Fibroblast of lung (primary cell): Measurements from ENCODE around the gene KCNQ1OT1.

Experiments
- EZH2 ChIP-seq: IDR thresholded peaks from 2 replicates; pipeline ENCODE4 v1.5.1; 2012; ENCODE audit warnings: low read length, control low read depth, mild to moderate bottlenecking; ENCODE audit errors: missing control alignments
- TF ChIP-seq, protein P1 (sequence below), 2 donors: IDR thresholded peaks in 1 of 2; conservative IDR thresholded peaks in 1 of 2; 1 replicate in 1 of 2; 2 replicates in 1 of 2; pipeline ENCODE4 v1.5.1; 2011 to 2012; ENCODE audit warnings: low read length in 2 of 2, control low read depth in 1 of 2, inconsistent platforms in 1 of 2, low read depth in 1 of 2, mild to moderate bottlenecking in 1 of 2

DNA sequence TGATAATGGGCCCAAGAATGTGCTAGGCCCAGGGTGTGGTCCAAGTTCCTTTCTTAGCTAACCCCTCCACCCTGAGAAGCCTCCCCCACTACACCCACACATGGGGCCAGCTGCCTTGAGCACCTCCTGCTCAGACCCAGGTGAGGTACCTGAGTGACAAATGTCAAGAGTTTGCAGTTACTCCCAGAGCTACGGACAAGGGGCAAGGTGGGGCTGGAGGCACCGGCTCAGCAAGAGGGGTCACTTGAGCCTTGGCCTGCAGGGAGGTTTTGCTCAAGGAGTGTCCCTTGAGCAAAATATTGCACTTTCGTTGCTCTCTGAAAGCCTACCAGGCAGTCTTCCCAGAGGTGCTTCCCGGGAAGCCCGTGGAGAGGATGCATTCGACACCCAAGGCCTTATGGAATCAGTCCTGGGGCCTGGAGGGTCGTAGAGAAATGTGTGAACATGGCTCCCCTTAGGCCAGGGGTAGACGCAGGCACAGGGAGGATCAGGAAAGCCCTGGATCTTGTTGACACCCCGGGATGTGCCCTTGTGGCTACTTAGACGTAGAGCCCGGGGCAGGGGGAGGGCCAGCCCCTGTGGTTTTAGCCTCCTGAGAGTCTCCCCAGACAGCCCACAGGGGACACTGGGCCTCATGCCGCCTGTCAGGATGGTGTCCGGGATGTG lies 140.8 kb downstream of the KCNQ1OT1 start:
- TF ChIP-seq, protein P1, sequence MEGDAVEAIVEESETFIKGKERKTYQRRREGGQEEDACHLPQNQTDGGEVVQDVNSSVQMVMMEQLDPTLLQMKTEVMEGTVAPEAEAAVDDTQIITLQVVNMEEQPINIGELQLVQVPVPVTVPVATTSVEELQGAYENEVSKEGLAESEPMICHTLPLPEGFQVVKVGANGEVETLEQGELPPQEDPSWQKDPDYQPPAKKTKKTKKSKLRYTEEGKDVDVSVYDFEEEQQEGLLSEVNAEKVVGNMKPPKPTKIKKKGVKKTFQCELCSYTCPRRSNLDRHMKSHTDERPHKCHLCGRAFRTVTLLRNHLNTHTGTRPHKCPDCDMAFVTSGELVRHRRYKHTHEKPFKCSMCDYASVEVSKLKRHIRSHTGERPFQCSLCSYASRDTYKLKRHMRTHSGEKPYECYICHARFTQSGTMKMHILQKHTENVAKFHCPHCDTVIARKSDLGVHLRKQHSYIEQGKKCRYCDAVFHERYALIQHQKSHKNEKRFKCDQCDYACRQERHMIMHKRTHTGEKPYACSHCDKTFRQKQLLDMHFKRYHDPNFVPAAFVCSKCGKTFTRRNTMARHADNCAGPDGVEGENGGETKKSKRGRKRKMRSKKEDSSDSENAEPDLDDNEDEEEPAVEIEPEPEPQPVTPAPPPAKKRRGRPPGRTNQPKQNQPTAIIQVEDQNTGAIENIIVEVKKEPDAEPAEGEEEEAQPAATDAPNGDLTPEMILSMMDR (conservative IDR thresholded peaks at IDR 0.05 in 1 of 2, IDR thresholded peaks at IDR 0.05 in 1 of 2; ENCODE audit: low read depth in 1 of 2, low read length in 2 of 2): no peak
- no peak for TF ChIP-seq EZH2
